COR-L47 (cell line): ENCODE measurements around the gene NOD1.
"Not testable (repeated sequence)": the region's sequence is repeated elsewhere in the genome, so short reads cannot be mapped to it uniquely, and the experiment has no call there.

ENCODE experiments used
- DNase-seq: peaks from one replicate; lab custom pipeline; 2025; lab: John Stamatoyannopoulos, UW

Gene NOD1

DNA sequence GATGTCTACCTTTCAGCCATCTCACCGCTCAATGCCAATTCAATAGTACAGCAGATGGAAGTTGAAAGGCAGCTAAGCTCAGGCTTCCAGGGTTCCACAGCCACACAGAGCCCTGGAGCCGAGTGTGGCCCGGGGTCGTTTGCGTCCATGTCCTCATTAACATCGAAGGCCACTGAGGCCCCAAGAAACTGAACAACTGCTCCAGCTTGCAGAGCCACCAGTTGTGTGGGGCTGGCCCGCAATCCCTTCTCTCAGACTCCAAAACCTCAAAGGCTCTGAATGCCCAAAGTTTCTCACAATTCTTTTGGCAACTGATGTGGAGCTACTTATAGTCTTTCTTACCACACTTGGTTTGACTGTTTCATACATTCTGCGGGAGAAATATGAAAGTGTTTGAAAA is 31.1 kb downstream of the NOD1 start:
- DNase-seq, result no peak

DNA sequence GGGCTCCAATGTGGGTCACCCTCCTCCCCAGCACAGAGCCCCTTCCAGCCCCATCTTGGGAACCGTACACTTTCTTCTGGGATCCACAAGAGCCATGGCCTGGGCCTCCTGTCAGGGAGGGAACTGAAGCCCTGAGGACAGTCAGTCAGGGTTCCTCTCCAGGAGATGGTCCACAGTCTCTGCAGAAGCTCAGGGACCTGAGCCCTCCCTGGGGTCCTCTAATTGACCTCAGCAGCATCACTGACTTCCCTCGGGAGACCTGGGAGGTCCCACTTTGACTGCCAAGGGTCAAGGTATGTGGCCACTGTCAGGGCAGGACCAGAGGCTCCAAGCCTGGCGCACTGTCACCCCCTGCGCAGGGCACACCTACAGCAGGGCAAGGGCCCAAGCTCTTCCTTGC is 32.3 kb downstream of the NOD1 start:
- no peak for DNase-seq

DNA sequence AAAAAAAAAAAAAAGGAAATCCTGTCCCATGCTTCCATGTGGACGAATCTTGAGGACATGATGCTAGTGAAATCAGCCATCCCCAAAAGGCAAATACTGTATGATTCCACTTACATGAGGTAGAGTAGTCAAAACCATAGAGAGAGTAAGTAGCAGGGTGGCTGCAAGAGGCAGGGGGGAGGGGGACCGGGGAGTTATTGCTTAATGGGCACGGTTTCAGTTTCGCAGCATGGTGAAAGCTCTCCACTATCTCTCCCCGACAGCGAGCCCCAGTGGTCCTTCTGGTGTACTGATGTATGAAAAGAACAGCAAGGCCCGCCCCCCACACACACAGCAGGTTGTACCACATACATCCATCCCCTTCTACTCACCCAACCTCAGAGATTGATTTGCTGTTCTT is 32.8 kb downstream of the NOD1 start:
- peak; percentile 41 for DNase-seq

DNA sequence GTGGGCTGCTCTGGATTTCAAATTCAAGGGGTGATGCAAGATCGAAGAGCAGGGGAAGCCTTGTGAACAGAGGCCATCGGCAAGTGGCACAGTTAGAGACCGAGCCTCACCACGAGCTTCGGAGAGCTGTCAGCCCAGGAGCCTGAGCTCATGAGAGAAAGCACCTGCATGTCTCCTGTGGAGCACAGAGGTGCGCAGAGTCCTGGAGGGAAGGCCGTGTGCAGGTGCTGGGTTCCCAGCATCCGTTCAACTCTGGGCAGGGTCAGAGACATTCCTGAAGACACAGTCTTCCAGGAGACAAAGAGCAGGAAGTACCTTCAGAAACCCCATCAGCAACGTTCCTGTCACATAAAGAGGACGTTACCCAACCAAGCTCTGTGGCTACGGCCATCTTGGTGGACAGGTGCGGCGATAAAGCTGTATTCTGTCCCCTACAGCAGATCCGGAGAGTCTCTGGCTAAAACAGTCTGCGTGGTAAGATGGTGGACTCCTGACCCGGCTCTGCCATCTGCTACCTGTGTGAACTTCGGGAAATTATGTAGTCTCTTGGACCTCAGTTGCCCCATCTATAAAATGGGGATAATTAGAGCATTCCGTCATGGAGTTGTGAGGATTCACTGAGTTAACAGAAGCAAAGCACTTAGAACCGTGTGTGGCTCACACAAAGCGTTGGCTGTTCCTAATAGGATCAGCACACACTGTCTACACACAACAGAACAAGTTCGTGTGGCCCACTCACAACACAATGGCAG is 40.6 kb downstream of the NOD1 start:
- no peak for DNase-seq

DNA sequence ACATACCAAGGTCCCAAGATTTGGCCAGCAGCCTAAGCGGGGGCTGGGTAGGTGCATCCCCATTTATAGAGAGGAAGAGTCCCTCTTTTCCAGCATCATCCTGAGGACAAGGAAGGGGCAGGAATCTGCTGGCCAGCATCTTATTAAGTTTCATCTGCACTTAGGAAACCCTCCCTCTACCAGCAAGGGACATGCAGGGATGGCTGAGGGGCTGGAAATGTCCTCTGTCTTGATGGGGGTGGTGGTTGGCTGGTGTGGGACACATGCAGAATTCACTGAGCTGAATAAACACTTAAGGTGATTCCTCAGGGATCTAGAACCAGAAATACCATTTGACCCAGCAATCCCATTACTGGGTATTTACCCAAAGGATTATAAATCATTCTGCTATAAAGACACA is 42.1 kb downstream of the NOD1 start:
- no peak for DNase-seq

DNA sequence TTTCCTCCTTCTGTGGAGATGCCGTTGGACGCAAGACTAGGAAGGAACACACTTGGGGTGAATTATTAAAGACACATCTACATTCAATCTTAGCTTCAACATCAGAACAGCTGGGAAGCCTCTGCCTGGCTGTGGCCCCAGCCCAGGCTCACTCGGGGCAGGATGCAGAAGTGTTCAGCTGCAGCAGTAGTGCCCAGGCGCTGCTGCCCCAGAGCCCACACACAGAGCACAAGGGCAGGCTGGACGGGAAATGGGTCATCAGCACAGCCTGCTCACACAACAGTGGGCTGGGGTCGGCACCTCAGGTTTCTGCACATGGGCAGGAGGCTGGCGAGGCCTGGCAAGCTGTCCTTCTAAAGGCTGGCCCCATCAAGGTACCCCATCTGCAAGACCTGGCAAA is 42.5 kb downstream of the NOD1 start:
- DNase-seq, result no peak

DNA sequence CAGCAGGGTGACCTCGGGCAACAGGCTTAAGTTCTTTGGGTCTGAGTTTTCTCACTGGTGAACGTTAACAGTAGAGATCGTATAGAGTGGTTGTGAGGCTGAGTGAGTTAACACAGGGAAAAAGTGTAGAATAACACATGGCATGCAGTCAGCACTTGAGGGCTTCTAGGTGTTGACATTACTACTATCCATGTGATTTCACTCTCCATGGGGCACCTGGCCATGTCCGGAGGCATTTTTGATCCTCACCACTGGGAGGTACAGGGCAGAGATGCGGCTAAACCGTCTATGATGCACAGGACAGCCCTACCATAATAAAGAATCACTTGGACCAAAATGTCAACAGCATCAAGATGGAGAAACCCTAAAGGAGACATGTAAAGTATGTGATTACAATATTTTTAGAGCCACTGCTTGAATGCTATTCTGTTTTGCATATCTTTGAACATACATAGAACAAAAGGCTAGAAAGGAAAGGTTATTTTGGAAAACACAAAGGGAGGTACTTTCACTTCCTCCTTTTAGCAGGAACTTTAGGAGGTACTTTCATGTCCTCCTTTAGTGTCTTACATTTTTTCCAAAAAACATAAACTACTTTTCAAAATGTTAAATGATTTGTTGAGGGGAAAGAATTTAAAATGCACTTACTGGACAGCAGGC is 44.3 kb downstream of the NOD1 start:
- no peak for DNase-seq

DNA sequence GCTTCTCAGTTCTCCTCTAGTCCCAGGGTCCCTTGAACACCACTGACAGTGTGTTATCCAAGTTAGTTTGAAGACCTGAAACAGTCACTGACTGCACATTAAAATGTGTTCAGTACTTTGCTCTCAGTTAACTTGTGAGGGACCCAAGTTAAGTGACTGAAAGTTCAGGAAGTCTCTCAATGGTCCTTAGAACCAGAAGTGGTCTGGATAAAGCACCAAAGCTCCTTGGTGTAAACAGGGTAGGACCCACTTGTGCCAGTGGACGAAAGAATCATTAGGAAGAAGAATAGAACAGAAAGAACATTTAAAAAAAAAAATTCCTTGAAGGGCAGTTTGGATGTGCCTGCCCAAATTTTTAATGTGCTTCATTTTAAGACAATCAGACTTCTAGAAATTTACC is 45.1 kb downstream of the NOD1 start:
- DNase-seq, result no peak

DNA sequence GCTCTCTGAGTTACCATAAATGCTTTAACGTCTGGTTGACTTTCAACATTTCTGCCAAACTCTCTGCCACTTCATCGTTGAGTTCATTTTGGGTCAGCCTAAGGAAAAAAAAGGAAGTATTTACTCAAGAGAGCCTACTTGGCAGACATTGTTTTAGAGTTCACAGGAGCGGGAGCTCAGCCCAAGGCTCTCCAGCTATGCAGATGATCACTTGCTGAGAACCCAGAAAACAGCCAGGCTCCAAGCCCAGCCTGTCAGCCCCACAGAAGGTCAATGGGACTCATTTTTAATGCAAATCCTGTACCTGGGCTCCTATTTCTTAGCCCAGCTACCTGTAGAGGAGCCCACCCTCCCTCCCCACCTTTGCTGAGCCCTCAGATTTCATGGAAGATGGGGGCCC is 45.5 kb downstream of the NOD1 start:
- no peak for DNase-seq

DNA sequence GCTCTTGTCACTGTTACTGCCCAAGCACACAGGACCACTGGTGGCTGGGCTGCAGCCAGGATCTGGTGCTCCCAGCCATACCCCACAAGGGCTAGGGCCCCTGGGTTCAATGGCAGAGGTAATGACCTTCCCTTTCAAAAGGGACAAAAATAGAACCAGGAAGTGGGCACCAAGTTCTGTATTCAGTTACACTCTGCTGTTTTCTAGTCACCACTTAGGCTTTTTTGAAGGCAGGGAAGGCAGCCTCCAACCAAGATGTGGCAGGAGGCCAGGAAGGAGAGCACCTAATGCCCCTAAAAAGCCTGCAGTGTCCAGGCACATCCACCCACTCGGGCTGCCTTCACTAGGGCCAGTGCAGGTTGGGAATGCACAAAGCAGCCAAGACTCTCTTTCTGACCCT is 47.8 kb downstream of the NOD1 start:
- no peak for DNase-seq

DNA sequence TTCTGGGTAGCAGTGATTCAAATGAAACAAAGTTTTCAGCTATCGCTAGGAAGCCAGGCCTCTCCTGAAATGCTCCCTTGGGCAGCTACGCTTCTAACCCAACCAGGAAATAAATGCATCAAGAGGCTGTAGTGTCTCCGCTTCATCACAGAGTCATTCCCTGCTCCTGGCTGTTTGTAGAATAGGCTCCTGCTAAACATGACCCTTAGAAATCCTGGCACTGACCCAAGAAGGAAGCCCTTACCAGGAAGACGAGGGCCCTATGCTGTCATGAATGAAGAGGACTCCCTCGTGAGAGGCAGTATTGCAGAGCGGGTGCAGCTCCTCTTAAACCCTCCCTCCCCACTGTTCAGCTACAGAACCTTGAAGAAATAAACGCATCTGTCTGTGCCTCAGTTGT is 48.3 kb downstream of the NOD1 start:
- no peak for DNase-seq

DNA sequence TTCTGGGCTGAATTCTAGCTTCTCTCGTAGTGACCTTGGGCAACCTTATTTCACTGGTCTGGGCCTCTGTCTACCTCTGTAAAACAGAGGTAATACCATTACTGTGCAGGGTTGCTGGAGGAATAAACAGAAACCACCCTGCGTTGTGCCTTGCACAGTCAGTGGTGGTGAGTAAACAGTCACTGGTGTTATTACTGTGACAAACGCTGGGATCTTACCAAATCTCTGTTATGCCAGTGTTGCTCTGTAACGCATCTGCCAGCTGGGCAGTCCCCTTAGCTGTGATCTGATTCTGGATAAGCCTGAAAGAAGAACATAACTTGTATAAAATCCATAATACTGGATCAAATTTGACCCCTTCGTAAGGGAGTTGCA is 49.4 kb downstream of the NOD1 start:
- DNase-seq, result no peak

DNA sequence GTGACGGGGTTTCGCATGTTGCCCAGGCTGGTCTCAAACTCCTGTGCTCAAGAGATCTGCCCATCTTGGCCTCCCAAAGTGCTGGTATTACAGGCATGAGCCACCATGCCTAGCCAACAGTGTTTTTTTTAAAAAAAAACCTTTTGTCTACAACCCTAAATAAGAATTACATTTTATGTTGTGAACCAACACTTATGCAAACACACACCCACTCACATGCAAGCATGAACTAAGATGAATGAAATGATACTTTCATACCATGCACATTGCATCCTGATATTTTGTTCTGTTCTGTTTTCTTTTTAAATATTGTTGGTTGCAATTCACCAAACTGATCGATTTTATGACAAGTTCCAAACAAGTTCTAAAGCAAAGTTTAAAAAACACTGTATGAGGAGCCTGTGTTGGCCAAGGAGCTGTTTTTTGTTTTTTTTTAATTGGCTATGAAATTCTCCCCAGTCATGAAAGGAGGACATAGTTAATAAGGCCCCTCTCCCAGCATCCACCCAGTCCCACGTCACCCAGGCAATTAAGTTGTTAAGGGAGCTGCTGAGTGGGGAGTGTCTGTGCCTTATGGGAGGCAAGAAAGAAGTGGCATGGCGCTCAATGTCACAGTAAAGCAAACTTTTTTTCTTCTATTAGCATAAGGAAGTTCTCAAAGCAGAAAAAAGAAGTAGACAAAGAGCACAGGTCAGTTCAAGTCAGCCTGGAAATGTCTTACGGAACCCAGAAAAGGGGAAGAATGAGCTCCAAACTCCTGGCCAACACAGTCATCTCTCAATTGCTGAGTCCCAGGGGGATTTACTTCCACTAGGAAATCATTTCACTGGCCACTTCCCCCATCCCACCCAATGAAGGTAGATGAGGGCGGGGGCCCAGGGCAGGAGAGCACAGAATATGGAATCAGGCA is 50.1 kb downstream of the NOD1 start:
- DNase-seq, result no peak

DNA sequence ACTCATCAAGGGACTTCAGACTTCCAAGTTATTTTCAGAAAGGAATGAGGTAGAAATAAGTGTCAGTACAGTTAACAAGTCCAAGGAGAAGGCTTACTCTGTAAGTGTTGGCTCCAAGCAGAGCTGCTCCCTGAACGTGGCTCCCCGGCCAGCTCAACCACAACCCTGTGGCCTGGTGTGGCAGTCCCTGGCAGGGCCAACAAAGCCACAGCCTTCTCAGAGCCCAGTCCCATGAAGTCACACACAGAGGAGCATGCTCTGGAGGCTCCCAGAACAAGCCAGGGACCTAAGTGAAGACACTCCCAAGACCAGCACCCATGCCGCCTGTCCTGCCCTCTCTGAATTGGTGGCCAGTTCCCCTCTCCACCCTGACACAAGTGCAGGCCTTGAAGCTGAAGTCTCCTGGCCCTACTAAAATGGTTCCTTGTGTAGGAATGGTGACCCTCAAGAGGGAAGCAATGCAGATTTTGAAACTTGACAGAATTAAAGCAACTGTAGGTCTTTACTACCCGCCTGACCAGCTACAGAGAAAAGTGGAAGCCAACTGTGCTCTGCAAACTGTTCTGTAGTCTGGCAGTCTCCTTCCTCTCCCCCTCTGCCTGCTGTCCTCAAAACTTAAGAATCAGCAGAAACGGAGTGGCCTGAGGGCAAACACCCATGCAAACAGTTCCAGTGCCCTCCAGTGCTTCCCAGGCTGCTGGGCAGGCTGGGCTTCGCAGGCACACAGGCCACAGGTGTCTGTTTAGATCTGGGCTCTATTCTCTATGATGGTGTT is 51.1 kb downstream of the NOD1 start:
- no peak for DNase-seq

DNA sequence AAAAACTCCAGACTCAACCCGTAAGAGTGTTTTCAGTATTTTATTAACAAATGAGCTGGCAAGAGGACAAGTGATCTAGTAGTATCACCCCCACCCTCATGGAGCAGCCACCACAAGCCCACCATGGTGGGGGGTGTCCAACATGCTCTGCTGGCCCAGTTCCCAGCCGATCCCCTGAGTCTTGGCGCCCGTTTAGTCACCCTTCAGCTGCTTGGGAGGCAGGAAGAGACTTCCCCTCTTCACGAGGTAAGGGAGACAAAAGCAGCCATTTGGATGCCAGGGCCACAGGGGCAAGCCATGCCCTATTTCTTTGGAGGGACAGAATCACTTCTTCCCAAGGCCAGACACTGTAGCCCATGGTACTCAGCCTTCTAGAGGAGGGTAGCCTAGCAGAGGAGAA is 54.1 kb downstream of the NOD1 start:
- no peak for DNase-seq

DNA sequence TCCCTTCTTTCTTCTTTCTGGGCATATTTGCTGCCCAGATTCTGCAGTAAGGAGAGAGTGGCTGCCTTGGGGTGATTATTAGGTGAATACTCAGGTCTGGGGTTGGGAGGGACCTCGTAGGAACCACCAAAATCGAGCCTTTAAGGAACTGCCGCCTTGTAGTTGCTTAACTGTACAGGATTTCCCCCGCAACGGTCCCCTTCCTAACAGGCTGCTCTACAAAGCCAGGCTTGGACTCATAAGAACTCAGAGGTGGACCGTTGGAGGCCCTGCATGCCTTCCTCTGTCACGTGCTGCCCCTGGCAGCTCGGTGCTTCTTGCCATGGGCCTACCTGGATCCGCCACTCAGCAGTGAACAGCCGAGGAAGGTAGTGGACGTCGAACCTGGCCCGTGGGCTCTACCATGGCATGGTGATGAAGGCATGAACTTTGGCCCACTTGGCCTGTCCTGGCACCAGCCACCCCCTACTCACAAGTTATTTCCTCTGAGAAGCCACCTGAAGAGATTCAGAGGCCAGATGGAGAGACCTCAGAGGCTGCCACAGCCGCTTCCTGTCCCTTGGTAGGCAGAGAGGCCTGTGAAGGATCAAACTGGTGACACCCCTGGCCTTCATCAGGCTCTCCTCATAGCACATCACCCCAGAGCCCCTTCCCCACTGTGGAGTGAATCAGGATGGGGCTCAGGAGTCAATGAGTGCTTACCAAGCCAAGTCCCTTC is 54.6 kb downstream of the NOD1 start:
- no peak for DNase-seq

DNA sequence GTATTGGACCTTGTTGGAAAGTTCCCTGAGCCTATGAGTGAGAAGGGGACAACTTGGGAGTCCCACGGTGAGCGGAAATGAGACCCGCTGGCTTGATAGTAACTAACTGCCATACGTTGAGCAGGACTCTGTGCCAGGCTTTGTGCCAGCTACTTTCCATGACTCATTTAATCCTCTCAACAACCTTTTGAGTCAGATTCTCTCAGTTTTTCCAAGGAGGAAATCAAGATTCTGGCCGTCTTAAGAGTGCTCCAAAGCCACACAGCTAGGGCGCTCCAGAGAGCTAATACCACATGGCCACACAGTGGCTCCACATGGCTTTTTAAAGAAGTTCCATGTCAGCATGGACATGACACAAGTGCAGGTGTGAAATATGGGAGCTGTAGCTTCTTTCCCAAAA is 55.7 kb downstream of the NOD1 start:
- DNase-seq, result no peak

DNA sequence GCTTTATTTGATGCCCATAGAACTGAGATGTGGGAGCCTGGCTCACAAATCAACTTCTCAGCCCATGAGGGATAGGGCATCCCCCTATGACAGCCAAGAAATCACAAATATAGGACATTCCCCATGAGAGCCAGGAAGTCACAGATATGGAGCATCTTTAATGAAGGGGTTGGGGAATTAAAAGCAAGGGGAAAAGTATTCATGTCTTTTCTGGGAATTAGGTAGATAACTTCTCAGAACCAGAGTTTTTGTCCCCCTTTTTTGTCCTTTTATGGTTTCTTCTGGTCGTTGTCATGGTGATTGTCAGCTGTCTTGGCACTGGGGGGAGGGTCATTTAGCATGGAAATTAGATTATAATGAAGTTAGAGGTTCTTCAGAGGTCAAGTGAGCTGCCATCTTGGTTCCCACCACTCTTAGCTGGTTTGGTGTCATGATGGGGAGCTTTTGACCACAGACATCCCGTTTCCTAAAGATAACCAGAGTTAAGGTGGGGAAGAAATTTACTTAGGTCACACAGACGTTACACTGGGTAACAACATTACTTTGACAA is 56.9 kb downstream of the NOD1 start:
- DNase-seq, result no peak

DNA sequence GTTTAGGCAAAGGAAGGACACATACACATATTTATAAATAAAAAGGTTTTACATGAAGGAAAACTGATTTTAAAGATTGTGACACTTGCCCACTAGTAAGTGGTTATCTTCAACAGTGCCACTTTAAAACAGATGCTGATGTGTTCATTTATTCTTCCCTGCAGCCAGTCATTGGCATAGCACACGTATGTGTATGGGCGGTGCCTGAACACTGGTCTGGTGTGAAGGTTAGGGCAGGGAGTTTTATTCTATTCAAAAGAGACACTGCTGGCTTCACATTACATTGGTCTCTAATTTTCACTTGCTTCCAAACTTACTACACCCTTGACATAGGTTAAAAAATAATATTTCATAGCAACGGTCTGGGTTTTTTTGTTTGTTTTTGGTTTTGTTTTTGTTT is 57.9 kb downstream of the NOD1 start:
- DNase-seq, result no peak

DNA sequence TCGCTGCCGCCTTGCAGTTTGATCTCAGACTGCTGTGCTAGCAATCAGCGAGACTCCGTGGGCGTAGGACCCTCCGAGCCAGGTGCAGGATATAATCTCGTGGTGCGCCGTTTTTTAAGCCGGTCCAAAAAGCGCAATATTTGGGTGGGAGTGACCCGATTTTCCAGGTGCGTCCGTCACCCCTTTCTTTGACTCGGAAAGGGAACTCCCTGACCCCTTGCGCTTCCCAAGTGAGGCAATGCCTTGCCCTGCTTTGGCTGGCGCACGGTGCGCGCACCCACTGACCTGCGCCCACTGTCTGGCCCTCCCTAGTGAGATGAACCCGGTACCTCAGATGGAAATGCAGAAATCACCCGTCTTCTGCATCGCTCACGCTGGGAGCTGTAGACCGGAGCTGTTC is 58.5 kb downstream of the NOD1 start:
- DNase-seq, result not testable (repeated sequence)

DNA sequence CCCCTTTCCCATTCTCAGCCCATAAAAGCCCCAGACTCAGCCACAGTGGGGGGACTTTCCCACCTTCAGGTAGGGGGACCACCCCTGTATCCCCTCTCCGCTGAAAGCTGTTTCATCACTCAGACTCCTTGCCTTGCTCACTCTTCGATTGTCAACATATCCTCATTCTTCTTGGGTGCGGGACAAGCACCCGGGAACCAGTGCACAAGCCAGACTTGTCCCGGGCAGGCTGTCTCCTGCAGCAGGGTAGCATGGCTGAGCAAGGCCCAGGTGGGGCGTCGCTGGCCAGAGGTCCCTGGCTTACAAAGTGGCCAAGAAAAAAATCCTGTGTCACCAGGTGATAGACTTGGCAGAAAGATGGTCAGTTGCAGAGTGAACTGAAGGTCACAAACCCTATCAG is 64.7 kb downstream of the NOD1 start:
- DNase-seq, result no peak
